ENCODE data around the gene PEF1.
"Not testable (repeated sequence)": the region's sequence is repeated elsewhere in the genome, so short reads cannot be mapped to it uniquely, and the experiment has no call there.

Gene PEF1

DNA sequence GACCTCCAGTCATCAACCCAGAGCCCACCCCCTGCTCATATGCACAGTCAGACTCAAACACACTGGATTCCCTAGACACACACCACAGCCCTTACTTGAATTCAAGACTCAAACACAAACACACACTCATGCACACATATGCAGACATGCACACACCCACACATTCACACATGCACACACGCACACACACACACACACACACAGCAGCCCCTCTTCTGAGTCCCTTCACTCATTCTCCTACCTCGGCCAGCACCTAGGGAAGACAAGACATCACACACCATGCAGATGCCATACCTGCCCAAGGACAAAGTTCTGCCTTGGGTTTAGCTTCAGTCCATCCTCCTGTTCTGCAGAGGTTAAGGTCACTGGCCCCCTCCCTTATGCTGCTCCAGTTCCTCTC lies 28.7 kb downstream of the PEF1 start:
- no peak for DNase-seq (ENCODE audit: low read depth in 2 of 3, low spot score in 2 of 3)

GRCh38 chr1:31615414-31615813 lies 29.3 kb downstream of the PEF1 start:
- DNase-seq (ENCODE audit: low read depth in 2 of 3, low spot score in 2 of 3), result no peak

DNA sequence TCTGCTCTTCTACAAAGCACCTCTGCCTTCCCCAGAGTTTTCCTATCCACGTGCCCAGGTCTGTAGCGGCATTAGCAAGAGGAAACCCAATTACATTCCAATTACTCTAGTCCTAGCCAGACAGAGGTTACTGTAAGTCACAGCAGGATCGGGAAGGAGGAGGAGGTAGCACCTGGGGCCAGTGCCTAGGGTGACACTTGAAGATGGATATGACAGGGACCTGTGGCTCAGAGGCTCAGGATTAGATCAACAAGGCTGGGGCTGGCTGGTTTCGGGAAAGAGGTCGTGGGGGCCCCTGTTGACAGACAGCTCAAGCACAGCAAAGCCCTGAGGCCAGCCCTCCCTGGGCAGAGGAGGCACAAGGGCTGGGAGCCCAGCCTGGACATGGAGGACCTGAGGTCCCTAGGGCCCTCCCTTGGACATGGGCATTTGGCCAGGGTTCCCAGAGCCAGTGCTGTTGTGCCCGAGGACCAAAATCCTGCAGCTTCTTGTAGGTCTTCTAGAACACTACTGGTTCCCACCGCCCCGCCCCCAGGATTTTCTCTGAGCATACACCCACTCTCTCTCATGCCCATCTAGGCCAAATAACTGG lies 30.2 kb downstream of the PEF1 start:
- no peak for DNase-seq (ENCODE audit: low read depth in 2 of 3, low spot score in 2 of 3)

DNA sequence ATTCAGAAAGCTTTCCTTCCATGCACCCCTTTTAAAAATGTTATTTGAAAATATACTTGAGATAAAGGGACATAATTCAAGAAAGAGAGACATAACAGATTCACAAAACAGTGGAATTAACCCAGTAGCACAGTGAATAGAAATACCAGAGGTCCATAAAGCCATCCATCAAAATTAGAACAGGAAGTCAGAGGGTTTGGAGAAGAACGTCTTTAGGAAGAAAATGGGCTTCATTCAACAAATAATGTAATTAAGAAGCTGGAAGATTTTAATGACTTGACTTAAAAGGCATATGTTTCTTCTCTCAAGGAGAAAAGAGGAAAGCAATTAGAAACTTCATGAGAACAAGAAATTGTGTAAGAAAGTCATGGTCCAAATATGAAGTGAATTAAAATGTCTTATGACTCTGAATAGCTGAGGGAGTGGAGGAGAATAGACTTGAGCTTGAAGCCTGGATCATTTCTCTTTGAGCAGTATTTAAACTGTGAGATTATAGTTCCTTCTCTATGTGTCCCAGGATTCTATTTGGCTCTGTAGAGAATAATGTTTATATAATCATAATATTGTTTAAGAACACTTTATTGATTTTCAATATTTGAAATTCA lies 35.1 kb downstream of the PEF1 start:
- no peak for DNase-seq (ENCODE audit: low read depth in 2 of 3, low spot score in 2 of 3)

DNA sequence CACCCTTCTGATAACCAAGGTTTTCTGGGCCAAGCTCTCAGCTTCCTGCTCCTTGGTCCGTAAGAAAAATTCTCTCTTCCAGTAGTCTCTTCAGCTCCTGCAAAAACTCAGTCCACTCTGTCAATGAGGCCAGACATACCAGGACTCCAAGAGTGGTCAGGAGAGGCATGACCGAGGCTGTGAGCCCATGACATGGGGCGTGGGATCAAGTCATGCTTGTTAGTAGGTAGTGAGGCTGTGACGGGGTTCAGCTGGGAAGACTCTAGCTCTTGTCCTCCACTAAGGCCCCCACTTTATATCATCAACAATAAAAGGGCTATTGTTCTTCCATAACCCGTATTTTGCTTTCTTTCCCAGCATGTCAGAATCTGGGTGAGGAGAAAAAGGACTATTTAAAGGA lies 37.3 kb downstream of the PEF1 start:
- DNase-seq (ENCODE audit: low read depth in 2 of 3, low spot score in 2 of 3), result no peak

GRCh38 chr1:31605908-31606427 lies 38.7 kb downstream of the PEF1 start:
- DNase-seq (ENCODE audit: low read depth in 2 of 3, low spot score in 2 of 3), result peak in 1 of 3 experiments; percentile 24

DNA sequence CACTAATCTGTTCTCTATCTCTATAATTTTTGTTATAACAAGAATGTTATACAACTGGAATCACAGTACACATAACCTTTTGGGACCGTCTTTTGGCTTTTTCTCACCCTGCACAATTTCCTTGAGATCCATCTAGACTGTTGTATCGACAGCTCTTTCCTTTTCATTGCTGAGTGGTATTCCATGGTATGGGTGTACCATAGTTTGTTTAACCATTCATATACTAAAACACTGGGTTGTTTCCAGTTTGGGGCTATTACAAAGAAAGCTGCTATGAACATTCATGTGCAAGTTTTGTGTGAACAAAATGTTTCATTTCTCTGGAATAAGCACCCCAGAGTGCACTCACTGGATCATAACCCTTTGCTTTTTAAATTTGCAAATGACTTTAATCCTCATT lies 42.6 kb downstream of the PEF1 start:
- no peak for DNase-seq (ENCODE audit: low read depth in 2 of 3, low spot score in 2 of 3)

- no peak for DNase-seq (ENCODE audit: low read depth in 2 of 3, low spot score in 2 of 3)
Observed at GRCh38 chr1:31600641-31601040, 44.0 kb downstream of the PEF1 start.

DNA sequence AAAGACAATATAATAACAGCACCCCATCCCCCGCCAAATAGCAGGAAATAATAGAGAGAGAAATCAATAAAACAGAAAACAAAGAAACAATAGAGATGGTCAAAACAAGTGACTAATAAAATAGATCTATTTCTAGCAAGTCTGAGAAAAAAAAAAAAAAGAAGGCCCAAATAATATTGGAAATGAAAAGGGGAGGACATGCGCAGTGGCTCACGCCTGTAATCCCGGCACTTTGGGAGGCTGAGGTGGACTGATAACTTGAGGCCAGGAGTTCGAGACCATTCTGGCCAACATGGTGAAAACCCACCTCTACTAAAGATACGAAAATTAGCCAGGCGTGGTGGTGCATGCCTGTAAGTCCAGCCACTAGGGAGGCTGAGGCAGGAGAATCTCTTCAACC lies 45.7 kb downstream of the PEF1 start:
- DNase-seq (ENCODE audit: low read depth in 2 of 3, low spot score in 2 of 3), result no peak

GRCh38 chr1:31596737-31597097 lies 48.0 kb downstream of the PEF1 start:
- DNase-seq (ENCODE audit: low read depth in 2 of 3, low spot score in 2 of 3), result no peak

- no peak for DNase-seq (ENCODE audit: low read depth in 2 of 3, low spot score in 2 of 3)
Observed at GRCh38 chr1:31595836-31596736, 48.6 kb downstream of the PEF1 start.

DNA sequence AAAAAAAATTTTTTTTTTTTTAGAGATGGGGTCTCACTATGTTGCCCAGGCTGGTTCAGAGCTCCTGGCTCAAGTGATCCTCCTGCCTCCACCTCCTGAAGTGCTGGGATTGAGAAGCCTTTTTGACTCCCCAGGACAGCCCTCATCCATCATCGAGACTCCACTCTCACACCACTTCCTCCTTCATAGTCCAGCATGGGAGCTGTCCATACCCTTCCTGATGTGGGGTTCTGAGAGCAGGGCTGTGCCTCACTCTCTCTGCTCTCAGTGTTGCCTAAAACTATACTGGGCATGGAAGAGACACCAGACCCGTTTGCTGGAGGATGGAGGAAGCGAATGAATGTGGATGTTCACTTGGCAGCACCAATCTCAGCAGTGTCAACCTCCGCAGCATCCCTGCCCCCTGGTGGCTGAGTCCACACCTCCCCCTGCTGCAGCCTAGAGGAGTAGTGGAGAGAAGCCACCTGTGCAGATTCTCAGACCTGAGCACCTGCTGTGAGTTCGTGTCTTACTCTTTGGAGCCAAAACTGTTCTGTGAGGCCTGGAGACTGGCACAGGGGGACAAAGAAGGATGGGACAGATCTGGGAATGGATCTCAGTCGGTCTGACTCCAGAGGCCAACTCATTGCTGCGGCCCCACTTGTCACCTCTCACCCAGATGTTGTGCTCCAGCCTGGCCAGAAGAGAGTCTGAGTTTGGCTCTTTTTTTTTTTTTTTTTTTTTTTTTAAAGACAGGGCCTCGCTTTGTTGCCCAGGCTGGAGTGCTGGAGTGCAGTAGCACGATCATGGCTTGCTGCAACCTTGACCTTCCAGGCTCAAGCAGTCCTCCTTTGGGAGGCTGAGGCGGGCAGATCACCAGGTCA lies 50.7 kb downstream of the PEF1 start:
- DNase-seq (ENCODE audit: low read depth in 2 of 3, low spot score in 2 of 3), result peak; percentile 27 to 49 (median 41)

GRCh38 chr1:31593136-31593665 lies 51.5 kb downstream of the PEF1 start:
- no peak for DNase-seq (ENCODE audit: low read depth in 2 of 3, low spot score in 2 of 3)

- DNase-seq (ENCODE audit: low read depth in 2 of 3, low spot score in 2 of 3), result no peak
Observed at GRCh38 chr1:31592132-31592531, 52.5 kb downstream of the PEF1 start.

GRCh38 chr1:31591425-31592093 lies 53.1 kb downstream of the PEF1 start:
- DNase-seq (ENCODE audit: low read depth in 2 of 3, low spot score in 2 of 3), result no peak

- no peak for DNase-seq (ENCODE audit: low read depth in 2 of 3, low spot score in 2 of 3)
Observed at GRCh38 chr1:31588751-31589515, 55.7 kb downstream of the PEF1 start.

DNA sequence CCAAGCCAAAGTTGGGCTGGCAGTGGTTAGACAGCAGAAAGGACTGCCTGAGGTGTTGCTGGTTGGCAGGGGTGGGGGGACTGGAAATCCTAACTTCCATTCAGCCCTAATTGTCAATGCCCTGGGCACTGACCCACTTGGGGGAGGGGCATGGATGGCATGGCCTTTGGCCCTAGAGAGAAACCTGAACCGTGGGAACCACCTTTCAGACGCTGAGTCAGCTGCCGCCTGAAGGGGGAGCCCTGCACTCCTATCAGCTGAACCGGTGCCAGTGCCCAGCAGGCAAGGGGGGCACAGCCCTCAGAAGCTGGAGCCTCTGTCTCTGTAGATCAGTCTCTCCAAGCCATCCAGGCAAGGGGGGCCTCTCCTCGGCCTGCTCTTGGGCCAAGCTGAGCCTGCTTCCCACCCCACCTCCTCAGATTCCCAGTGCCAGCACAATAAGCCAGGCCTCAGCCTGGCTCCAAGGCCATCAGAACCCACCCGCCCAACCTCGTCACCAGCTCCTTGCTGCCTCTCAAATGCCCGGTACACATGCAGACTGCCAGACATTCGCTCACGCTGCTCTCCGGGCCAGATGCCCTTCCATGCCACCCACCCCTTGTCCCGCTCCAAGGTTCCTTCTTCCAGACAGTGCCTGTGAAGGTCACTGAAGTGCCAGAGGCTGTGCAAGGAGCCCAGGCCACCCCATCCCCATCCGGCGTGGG lies 56.8 kb downstream of the PEF1 start:
- peak in 2 of 3 experiments; percentile 11 to 31 for DNase-seq (ENCODE audit: low read depth in 2 of 3, low spot score in 2 of 3)

GRCh38 chr1:31587328-31587699 lies 57.4 kb downstream of the PEF1 start:
- DNase-seq (ENCODE audit: low read depth in 2 of 3, low spot score in 2 of 3), result not testable (repeated sequence)

Measured in activated CD8-positive, alpha-beta memory T cell treated with anti-CD3 and anti-CD28 coated beads for 48 hours (primary cell).